ENCODE results near the gene LMO1. TPM values are rescaled to one million over a fixed set of nuclear protein-coding genes. Genes with fewer than 3 reads are reported as not detected.

LMO1 gene
- total RNA-seq, 4 donors from 2014 or later, result not detected

GRCh38 chr11:8206251-8207079 is 57.2 kb downstream of the LMO1 start:
- no peaks in the 10 kb centered on the region for H3K27me3 ChIP-seq
- no peak overlapping the region for H3K27ac ChIP-seq
- no peaks in the 10 kb centered on the region for H3K4me1 ChIP-seq
- no peak overlapping the region for H3K4me3 ChIP-seq
- no peak for DNase-seq
- no peaks in the 10 kb centered on the region for H3K9me3 ChIP-seq
- no peak for TF ChIP-seq POLR2A (IDR thresholded peaks at IDR 0.05)
- intact Hi-C loops (cut with DNase I; ENCODE audit: low total_unique reads), result no loop called here
- no peaks in the 10 kb centered on the region for H3K36me3 ChIP-seq

- Histone ChIP-seq H3K9me3 (no peaks in the 10 kb centered on the region), H3K4me3 (no peak overlapping the region), H3K27ac (no peak overlapping the region), H3K4me1 (no peaks in the 10 kb centered on the region), H3K27me3 (no peaks in the 10 kb centered on the region), H3K36me3 (no peaks in the 10 kb centered on the region)
- DNase-seq, result no peak
- intact Hi-C loops (cut with DNase I; ENCODE audit: low total_unique reads), result no loop called here
- no peak for TF ChIP-seq CTCF (IDR thresholded peaks at IDR 0.05)
- no peak for TF ChIP-seq POLR2A (IDR thresholded peaks at IDR 0.05)
These were observed 58.1 kb downstream of the LMO1 start for GRCh38 chr11:8205566-8205965.

GRCh38 chr11:8204596-8204995 is 59.1 kb downstream of the LMO1 start:
- H3K27me3 ChIP-seq, result no peaks in the 10 kb centered on the region
- DNase-seq, result no peak
- TF ChIP-seq POLR2A (IDR thresholded peaks at IDR 0.05) (no peak), CTCF (IDR thresholded peaks at IDR 0.05) (no peak)
- no peaks in the 10 kb centered on the region for H3K9me3 ChIP-seq
- H3K4me3 ChIP-seq, result no peak overlapping the region
- no peaks in the 10 kb centered on the region for H3K4me1 ChIP-seq
- H3K36me3 ChIP-seq, result no peaks in the 10 kb centered on the region
- no peak overlapping the region for H3K27ac ChIP-seq
- intact Hi-C loops (cut with DNase I; ENCODE audit: low total_unique reads), result no loop called here

- intact Hi-C loops (cut with DNase I; ENCODE audit: low total_unique reads), result no loop called here
- Histone ChIP-seq H3K36me3 (no peaks in the 10 kb centered on the region), H3K4me3 (no peak overlapping the region)
These were observed 59.7 kb downstream of the LMO1 start for GRCh38 chr11:8204025-8204424.

GRCh38 chr11:8203414-8203715 is 60.3 kb downstream of the LMO1 start:
- no peak for DNase-seq
- TF ChIP-seq CTCF (IDR thresholded peaks at IDR 0.05), result no peak
- no peak for TF ChIP-seq POLR2A (IDR thresholded peaks at IDR 0.05)

More at GRCh38 chr11:8204025-8204424, 59.7 kb downstream of the LMO1 start:
- H3K4me1 ChIP-seq, result no peaks in the 10 kb centered on the region
- no peaks in the 10 kb centered on the region for H3K27me3 ChIP-seq
- no peak for DNase-seq
- H3K9me3 ChIP-seq, result no peaks in the 10 kb centered on the region
- H3K27ac ChIP-seq, result no peak overlapping the region
- no peak for TF ChIP-seq POLR2A (IDR thresholded peaks at IDR 0.05)
- no peak for TF ChIP-seq CTCF (IDR thresholded peaks at IDR 0.05)

More at GRCh38 chr11:8203414-8203715, 60.3 kb downstream of the LMO1 start:
- no peak overlapping the region for H3K4me3 ChIP-seq
- no peaks in the 10 kb centered on the region for H3K36me3 ChIP-seq
- H3K4me1 ChIP-seq, result no peaks in the 10 kb centered on the region
- no peak overlapping the region for H3K27ac ChIP-seq
- H3K27me3 ChIP-seq, result no peaks in the 10 kb centered on the region
- intact Hi-C loops (cut with DNase I; ENCODE audit: low total_unique reads), result no loop called here
- no peaks in the 10 kb centered on the region for H3K9me3 ChIP-seq
